Endothelial cell (in vitro differentiated cells): Measurements from ENCODE around the gene NQO1. TPM values are rescaled to one million over a fixed set of nuclear protein-coding genes. Genes with fewer than 3 reads are reported as not detected.

Experiments
- DNase-seq: peaks from one replicate; pipeline ENCODE4 v3.0.0; 2021; ENCODE audit warnings: low spot score
- H3K27ac Mint-ChIP-seq: one replicate; pipeline ENCODE4 v1.8.0; 2021; ENCODE audit warnings: mixed read lengths, inconsistent platforms; ENCODE audit not compliant: unreplicated experiment
- H3K27me3 Mint-ChIP-seq: one replicate; pipeline ENCODE4 v1.8.0; 2021; ENCODE audit warnings: mild to moderate bottlenecking, moderate library complexity, mixed read lengths, inconsistent platforms; ENCODE audit not compliant: unreplicated experiment
- H3K36me3 Mint-ChIP-seq: one replicate; pipeline ENCODE4 v1.8.0; 2021; ENCODE audit warnings: mild to moderate bottlenecking, low read depth, mixed read lengths, inconsistent platforms; ENCODE audit not compliant: unreplicated experiment
- H3K4me1 Mint-ChIP-seq: one replicate; pipeline ENCODE4 v1.8.0; 2021; ENCODE audit warnings: mild to moderate bottlenecking, mixed read lengths, inconsistent platforms; ENCODE audit not compliant: unreplicated experiment
- H3K4me3 Mint-ChIP-seq: one replicate; pipeline ENCODE4 v1.8.0; 2021; ENCODE audit warnings: mild to moderate bottlenecking, mixed read lengths, inconsistent platforms; ENCODE audit not compliant: unreplicated experiment
- H3K9me3 Mint-ChIP-seq: one replicate; pipeline ENCODE4 v1.8.0; 2021; ENCODE audit warnings: mixed read lengths, inconsistent platforms; ENCODE audit not compliant: unreplicated experiment
- total RNA-seq: library from RNA; stranded (reverse); fragmentation: NEBNext Ultra II Directional; extraction: Animal tissue kit (Norgen Biotek cat#: 25700); gene quantifications from one replicate; pipeline ENCODE4 v1.2.1, GENCODE V29; 2021; ENCODE audit not compliant: unreplicated experiment
- TF ChIP-seq, protein P1 (sequence below): fragments of 200-600 bp; sonication (generic); IDR thresholded peaks from one replicate; pipeline ENCODE4 v1.5.0; 2021; ENCODE audit warnings: antibody characterized with exemption; ENCODE audit not compliant: unreplicated experiment

NQO1 gene
- total RNA-seq, 1 donor from 2014 or later, result 29.1 TPM

DNA sequence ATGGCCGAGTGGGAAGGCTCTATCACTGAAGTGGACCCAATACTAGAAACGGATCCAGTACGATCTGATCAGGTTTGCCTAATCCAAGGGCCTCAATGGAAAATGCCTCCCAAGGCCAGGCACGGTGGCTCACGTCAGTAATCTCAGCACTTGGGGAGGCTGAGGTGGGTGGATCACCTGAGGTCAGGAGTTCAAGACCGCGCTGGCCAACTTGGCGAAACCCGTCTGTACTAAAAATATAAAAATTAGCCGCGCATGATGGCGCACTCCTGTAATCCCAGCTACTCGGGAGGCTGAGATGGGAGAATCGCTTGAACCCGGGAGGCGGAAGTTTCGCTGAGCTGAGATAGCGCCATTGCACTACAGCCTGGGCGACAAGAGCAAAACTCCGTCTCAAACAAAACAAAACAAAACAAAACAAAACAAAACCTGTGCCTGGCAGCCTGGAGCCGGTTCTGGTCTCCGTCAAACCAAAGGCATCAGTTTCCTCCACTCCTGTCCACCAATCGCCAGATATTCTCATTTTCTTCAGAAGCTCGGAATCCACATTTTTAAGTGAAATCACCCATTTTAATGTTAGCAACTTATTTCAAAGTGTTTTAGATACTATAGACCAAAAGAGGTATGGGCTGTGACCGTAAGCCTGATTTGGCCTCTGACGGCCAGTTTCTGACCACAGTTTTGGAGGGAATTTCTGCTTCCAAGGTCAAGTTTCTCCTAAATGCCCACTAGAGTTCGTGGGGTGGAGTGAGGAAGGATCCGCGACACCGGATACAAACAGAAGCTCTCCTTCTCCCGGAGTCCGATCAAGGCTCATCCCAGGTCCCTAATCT is 664 bp downstream of the NQO1 start:
- Mint-ChIP-seq H3K27ac (peak overlapping the region; percentile 99), H3K4me1 (peaks cover 16% of the 10 kb centered on the region), H3K4me3 (peak overlapping the region; percentile 93), H3K36me3 (peaks cover 3% of the 10 kb centered on the region), H3K9me3 (no peaks in the 10 kb centered on the region), H3K27me3 (peaks cover 21% of the 10 kb centered on the region)
- TF ChIP-seq, protein P1, sequence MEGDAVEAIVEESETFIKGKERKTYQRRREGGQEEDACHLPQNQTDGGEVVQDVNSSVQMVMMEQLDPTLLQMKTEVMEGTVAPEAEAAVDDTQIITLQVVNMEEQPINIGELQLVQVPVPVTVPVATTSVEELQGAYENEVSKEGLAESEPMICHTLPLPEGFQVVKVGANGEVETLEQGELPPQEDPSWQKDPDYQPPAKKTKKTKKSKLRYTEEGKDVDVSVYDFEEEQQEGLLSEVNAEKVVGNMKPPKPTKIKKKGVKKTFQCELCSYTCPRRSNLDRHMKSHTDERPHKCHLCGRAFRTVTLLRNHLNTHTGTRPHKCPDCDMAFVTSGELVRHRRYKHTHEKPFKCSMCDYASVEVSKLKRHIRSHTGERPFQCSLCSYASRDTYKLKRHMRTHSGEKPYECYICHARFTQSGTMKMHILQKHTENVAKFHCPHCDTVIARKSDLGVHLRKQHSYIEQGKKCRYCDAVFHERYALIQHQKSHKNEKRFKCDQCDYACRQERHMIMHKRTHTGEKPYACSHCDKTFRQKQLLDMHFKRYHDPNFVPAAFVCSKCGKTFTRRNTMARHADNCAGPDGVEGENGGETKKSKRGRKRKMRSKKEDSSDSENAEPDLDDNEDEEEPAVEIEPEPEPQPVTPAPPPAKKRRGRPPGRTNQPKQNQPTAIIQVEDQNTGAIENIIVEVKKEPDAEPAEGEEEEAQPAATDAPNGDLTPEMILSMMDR, result no peak
- no peak for DNase-seq

DNA sequence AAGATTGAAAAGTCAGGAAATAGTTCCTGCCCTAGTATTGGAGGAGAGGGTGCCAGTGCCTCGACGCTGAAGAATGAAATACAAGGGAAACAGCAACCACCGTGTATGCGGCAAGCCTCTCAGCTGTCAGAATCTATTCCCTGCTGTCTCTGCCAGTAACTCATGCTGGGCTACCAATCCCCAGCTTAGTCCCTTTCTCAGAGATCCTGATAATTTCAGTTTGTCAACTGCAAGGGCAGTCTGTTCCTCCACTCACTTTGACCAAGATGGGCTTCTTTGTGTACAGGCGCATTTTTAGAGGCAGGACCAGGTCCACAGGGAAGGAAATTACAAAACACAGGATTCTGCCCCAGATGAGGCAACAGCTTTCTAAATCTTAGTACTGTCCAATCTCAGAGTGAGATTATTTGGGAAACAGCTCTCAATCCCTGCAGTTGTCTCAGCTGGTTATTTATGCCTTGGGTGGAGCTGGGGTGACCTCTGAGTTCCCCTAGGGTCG is 1.3 kb downstream of the NQO1 start:
- Mint-ChIP-seq H3K36me3 (no peaks in the 10 kb centered on the region), H3K4me3 (peak overlapping the region; percentile 16), H3K27ac (no peak overlapping the region), H3K27me3 (peaks cover 21% of the 10 kb centered on the region), H3K4me1 (peaks cover 16% of the 10 kb centered on the region), H3K9me3 (no peaks in the 10 kb centered on the region)
- no peak for DNase-seq
- TF ChIP-seq, protein P1, result no peak

DNA sequence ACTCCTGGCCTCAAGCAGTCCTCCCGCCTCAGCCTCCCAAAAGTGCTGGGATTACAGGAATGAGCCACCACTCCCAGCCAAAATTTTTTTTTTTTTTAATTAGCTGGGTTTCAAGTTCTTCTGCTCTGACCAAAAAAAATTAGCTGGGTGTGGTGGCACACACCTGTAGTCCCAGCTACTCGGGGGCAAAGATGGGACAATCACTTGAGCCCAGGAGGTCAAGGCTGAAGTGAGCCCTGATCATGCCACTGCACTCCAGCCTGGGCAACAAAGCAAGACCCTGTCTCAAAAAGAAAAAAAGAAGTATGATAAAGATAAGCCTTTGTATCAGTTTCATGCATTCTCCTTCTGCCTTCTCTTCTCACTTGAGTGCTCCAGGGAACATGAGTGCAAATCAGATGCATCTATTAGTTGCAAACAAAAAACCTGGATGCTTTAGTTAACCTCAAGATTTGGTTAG is 1.9 kb downstream of the NQO1 start:
- TF ChIP-seq, protein P1, result no peak
- no peak overlapping the region for H3K27ac Mint-ChIP-seq
- peaks cover 16% of the 10 kb centered on the region for H3K4me1 Mint-ChIP-seq
- no peaks in the 10 kb centered on the region for H3K9me3 Mint-ChIP-seq
- DNase-seq, result no peak
- no peaks in the 10 kb centered on the region for H3K36me3 Mint-ChIP-seq
- H3K27me3 Mint-ChIP-seq, result peaks cover 18% of the 10 kb centered on the region
- no peak overlapping the region for H3K4me3 Mint-ChIP-seq

DNA sequence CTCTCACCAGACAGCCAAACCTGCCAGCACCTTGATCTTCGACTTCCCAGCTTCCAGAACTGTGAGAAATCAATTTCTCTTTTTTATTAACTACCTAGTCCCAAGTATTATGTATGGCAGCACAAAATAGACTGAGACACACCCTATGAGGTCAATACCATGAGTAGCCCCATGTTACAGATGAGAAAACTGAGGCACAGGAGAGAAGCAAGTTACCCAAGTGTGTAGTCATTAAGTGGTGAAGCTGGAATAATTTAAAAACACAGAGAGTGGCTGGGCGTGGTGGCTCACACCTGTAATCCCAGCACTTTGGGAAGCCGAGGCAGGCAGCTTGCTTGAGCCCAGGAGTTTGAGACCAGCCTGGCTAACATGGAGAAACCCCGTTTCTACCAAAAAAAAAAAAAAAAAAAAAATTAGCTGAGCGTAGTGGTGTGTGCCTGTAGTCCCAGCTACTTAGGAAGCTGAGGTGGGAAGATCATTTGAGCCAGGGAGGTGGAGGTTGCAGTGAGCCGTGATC is 4.9 kb downstream of the NQO1 start:
- Mint-ChIP-seq H3K36me3 (peaks cover 8% of the 10 kb centered on the region), H3K4me1 (peaks cover 11% of the 10 kb centered on the region), H3K27ac (no peak overlapping the region), H3K27me3 (peaks cover 10% of the 10 kb centered on the region), H3K4me3 (no peak overlapping the region), H3K9me3 (no peaks in the 10 kb centered on the region)
- no peak for DNase-seq
- TF ChIP-seq, protein P1, result no peak
